HEK293 (cell line): Measurements from ENCODE around the gene HTT.

Experiments used
- CTCF ChIA-PET: fragments of 350-600 bp; formaldehyde crosslinking; extraction: SDS; loops from one replicate; lab custom pipeline; 2021; ENCODE audit warnings: antibody characterized with exemption; lab: Yijun Ruan, JAX
- POLR2A ChIA-PET: fragments of 300-600 bp; formaldehyde crosslinking; extraction: SDS; loops from one replicate; lab custom pipeline; 2020; ENCODE audit warnings: antibody characterized with exemption, inconsistent platforms; lab: Yijun Ruan, JAX
- H3K27ac ChIP-seq: fragments of 200-500 bp; sonication (Bioruptor generic); 2 replicates; pipeline ENCODE4 v1.5.1; 2014; ENCODE audit warnings: low read depth, low read length, control low read depth, inconsistent platforms; ENCODE audit errors: extremely low read depth
- H3K36me3 ChIP-seq, 2 experiments: fragments of 200-500 bp in 1 of 2; sonication (Bioruptor generic) in 1 of 2; 1 replicate in 1 of 2; 2 replicates in 1 of 2; pipeline ENCODE4 v1.5.1; 2014 to 2017; ENCODE audit warnings: inconsistent platforms in 2 of 2, low read length in 2 of 2; ENCODE audit not compliant: control insufficient read depth in 2 of 2, insufficient read depth in 1 of 2
- H3K4me1 ChIP-seq: fragments of 200-500 bp; sonication (Bioruptor generic); 2 replicates; pipeline ENCODE4 v1.5.1; 2014; ENCODE audit warnings: mild to moderate bottlenecking, low read length, inconsistent platforms; ENCODE audit not compliant: control insufficient read depth, insufficient read depth
- H3K4me3 ChIP-seq: 2 replicates; pipeline ENCODE4 v1.5.1; 2011; ENCODE audit warnings: low read depth, mild to moderate bottlenecking, control low read depth, low read length, moderate library complexity
- H3K9me3 ChIP-seq: fragments of 200-500 bp; sonication (Bioruptor generic); 2 replicates; pipeline ENCODE4 v1.5.1; 2014; ENCODE audit warnings: low read depth, low read length, inconsistent platforms; ENCODE audit not compliant: control insufficient read depth, insufficient read depth
- OSR2 ChIP-seq: fragments of 450-650 bp; formaldehyde crosslinking; IDR thresholded peaks from 2 replicates; pipeline ENCODE4 v1.5.1; 2016; ENCODE audit warnings: missing biosample characterization, missing genetic modification characterization
- REST ChIP-seq: fragments of 450-650 bp; formaldehyde crosslinking; IDR thresholded peaks from 2 replicates; pipeline ENCODE4 v1.5.1; 2016; ENCODE audit warnings: missing biosample characterization, missing genetic modification characterization
- SETDB1 ChIP-seq: IDR thresholded peaks from one replicate; pipeline ENCODE4 v1.6.1; 2017; ENCODE audit warnings: mild to moderate bottlenecking, low read length, moderate library complexity, mixed read lengths; ENCODE audit not compliant: insufficient read length
- TRIM28 ChIP-seq: IDR thresholded peaks from 2 replicates; pipeline ENCODE4 v1.6.1; 2011; ENCODE audit warnings: low read length, control low read depth, borderline replicate concordance
- ZBTB20 ChIP-seq: fragments of 450-650 bp; formaldehyde crosslinking; IDR thresholded peaks from 2 replicates; pipeline ENCODE4 v1.5.1; 2016; ENCODE audit warnings: missing biosample characterization, missing genetic modification characterization
- ZBTB49 ChIP-seq: fragments of 450-650 bp; formaldehyde crosslinking; IDR thresholded peaks from 2 replicates; pipeline ENCODE4 v1.5.1; 2016; ENCODE audit warnings: missing biosample characterization, missing genetic modification characterization, low read depth
- ZFP69B ChIP-seq: fragments of 450-650 bp; formaldehyde crosslinking; IDR thresholded peaks from 2 replicates; pipeline ENCODE4 v1.5.1; 2016; ENCODE audit warnings: missing biosample characterization, missing genetic modification characterization
- ZNF280C ChIP-seq: fragments of 450-650 bp; formaldehyde crosslinking; IDR thresholded peaks from 2 replicates; pipeline ENCODE4 v1.5.1; 2016; ENCODE audit warnings: missing biosample characterization, missing genetic modification characterization
- ZNF302 ChIP-seq: fragments of 450-650 bp; formaldehyde crosslinking; IDR thresholded peaks from 2 replicates; pipeline ENCODE4 v1.5.1; 2016; ENCODE audit warnings: missing biosample characterization, missing genetic modification characterization, low read depth
- ZNF530 ChIP-seq: fragments of 450-650 bp; formaldehyde crosslinking; IDR thresholded peaks from 2 replicates; pipeline ENCODE4 v1.5.1; 2016; ENCODE audit warnings: low read depth, missing biosample characterization, missing genetic modification characterization
- ZNF621 ChIP-seq: fragments of 450-650 bp; formaldehyde crosslinking; IDR thresholded peaks from 2 replicates; pipeline ENCODE4 v1.5.1; 2017; ENCODE audit warnings: missing biosample characterization, missing genetic modification characterization
- ZNF654 ChIP-seq: fragments of 450-650 bp; formaldehyde crosslinking; IDR thresholded peaks from 2 replicates; pipeline ENCODE4 v1.5.1; 2016; ENCODE audit warnings: low read depth, missing biosample characterization, missing genetic modification characterization
- ZNF837 ChIP-seq: fragments of 450-650 bp; formaldehyde crosslinking; IDR thresholded peaks from 2 replicates; pipeline ENCODE4 v1.5.1; 2016; ENCODE audit warnings: missing biosample characterization, missing genetic modification characterization
- TF ChIP-seq, protein P1 (sequence below): fragments of 450-650 bp; formaldehyde crosslinking; IDR thresholded peaks from 2 replicates; pipeline ENCODE4 v1.5.1; 2016; ENCODE audit warnings: missing biosample characterization, missing genetic modification characterization
- TF ChIP-seq, protein P2 (sequence below): sonication (generic); formaldehyde crosslinking; IDR thresholded peaks from 2 replicates; pipeline ENCODE4 v1.8.1; 2022; ENCODE audit warnings: mild to moderate bottlenecking, moderate library complexity, missing genetic modification reagents

The HTT gene

DNA sequence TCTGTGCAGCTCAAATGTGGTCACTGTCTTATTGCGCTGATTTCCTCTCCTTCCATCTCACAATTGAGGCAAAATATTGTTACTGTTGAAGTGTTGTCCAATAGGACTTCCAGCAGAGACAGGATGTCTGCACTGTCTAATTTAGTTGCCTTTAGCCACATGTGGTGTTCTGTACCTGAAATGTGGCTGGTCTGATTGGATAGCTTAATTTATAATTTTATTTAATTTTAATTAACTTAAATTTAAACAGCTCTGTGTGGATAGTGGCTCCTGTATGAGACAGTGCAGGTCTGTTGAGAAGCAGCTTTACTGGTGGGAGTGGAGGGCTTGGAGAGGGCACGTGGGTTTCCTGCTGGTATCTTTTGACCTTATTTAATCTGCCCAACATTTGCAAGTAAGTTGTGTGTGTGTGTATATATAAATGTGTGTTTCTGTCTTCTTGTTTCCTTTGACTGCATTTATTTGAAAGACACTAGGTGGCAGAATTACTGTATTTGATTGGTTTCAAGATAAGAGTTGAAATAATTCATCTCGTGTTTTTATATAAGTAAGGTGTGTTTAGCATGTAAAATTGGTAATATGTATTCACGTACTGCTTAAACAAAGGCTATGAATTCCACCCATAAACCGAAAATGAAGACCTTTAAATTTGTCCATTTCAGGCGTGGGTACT lies 119.2 kb downstream of the HTT start:
- TF ChIP-seq, protein P1, sequence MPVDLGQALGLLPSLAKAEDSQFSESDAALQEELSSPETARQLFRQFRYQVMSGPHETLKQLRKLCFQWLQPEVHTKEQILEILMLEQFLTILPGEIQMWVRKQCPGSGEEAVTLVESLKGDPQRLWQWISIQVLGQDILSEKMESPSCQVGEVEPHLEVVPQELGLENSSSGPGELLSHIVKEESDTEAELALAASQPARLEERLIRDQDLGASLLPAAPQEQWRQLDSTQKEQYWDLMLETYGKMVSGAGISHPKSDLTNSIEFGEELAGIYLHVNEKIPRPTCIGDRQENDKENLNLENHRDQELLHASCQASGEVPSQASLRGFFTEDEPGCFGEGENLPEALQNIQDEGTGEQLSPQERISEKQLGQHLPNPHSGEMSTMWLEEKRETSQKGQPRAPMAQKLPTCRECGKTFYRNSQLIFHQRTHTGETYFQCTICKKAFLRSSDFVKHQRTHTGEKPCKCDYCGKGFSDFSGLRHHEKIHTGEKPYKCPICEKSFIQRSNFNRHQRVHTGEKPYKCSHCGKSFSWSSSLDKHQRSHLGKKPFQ (tag by site-specific recombination) = no peak
- no peak for TF ChIP-seq ZBTB49 (tag by site-specific recombination)
- no peak for TF ChIP-seq ZNF837 (tag by site-specific recombination)
- no peak for TF ChIP-seq OSR2 (tag by site-specific recombination)
- TF ChIP-seq TRIM28 = no peak
- no peak for TF ChIP-seq ZNF530
- peak; percentile 21; the same call in 1 of the 2 replicates for TF ChIP-seq ZNF654 (tag by site-specific recombination)
- no peak for TF ChIP-seq ZNF302 (tag by site-specific recombination)
- TF ChIP-seq SETDB1 = no peak
- Histone ChIP-seq H3K9me3 (no peaks in the 10 kb centered on the region), H3K36me3 (peaks cover 0 to 69% of the 10 kb centered on the region in 2 experiments; a peak in 2 of 3 replicates), H3K4me1 (no peaks in the 10 kb centered on the region), H3K27ac (no peak overlapping the region), H3K4me3 (no peak overlapping the region)
- ChIA-PET POLR2A (interaction anchor here (0.6 kb wide), 1 partner anchor 100 kb away, joined by 5 read pairs; no protein-coding TSS in a partner anchor), CTCF (interaction anchor here (0.7 to 1.0 kb wide), 3 partner anchors 250 to 317 kb away, joined by 3 to 4 read pairs (median 4); no protein-coding TSS in a partner anchor)

GRCh38 chr4:3196670-3197359 lies 122.3 kb downstream of the HTT start:
- POLR2A ChIA-PET = no interaction called here
- no peak for TF ChIP-seq ZFP69B
- TF ChIP-seq REST (tag by site-specific recombination) = peak; percentile 72
- TF ChIP-seq ZNF280C = no peak
- TF ChIP-seq, protein P2, sequence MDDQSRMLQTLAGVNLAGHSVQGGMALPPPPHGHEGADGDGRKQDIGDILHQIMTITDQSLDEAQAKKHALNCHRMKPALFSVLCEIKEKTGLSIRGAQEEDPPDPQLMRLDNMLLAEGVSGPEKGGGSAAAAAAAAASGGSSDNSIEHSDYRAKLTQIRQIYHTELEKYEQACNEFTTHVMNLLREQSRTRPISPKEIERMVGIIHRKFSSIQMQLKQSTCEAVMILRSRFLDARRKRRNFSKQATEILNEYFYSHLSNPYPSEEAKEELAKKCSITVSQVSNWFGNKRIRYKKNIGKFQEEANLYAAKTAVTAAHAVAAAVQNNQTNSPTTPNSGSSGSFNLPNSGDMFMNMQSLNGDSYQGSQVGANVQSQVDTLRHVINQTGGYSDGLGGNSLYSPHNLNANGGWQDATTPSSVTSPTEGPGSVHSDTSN (CRISPR knock-in tag) = no peak
- TF ChIP-seq ZBTB20 (tag by site-specific recombination) = no peak
- no peak for TF ChIP-seq ZNF621 (tag by site-specific recombination)
- TF ChIP-seq, all 188 proteins: peak for 1
- CTCF ChIA-PET = no interaction called here
- no peak overlapping the region for H3K27ac ChIP-seq
- peaks cover 0 to 70% of the 10 kb centered on the region in 2 experiments; a peak in 2 of 3 replicates for H3K36me3 ChIP-seq
- no peaks in the 10 kb centered on the region for H3K9me3 ChIP-seq
- H3K4me3 ChIP-seq = no peak overlapping the region
- H3K4me1 ChIP-seq = no peaks in the 10 kb centered on the region
